SK-N-SH treated with all-trans-retinoic acid at 6 μM for 48 hours (cell line): ENCODE results near the gene LYPD4.
"Not testable (repeated sequence)": the region's sequence is repeated elsewhere in the genome, so short reads cannot be mapped to it uniquely, and the experiment has no call there.

ENCODE experiments used
- ARNTL ChIP-seq: fragments of 450-650 bp; formaldehyde crosslinking; IDR thresholded peaks from 2 replicates; pipeline ENCODE4 v1.5.0; 2020; ENCODE audit warnings: low read depth, mild to moderate bottlenecking, moderate library complexity, borderline replicate concordance
- BACH2 ChIP-seq: fragments of 250-450 bp; sonication (Bioruptor Pico); IDR thresholded peaks from 2 replicates; pipeline ENCODE4 v1.9.0; 2021; ENCODE audit warnings: mild to moderate bottlenecking, borderline replicate concordance
- GLIS3 ChIP-seq: fragments of 250-450 bp; sonication (Bioruptor Pico); IDR thresholded peaks from 2 replicates; pipeline ENCODE4 v1.5.0; 2020; ENCODE audit warnings: mild to moderate bottlenecking, moderate library complexity
- RARB ChIP-seq: fragments of 250-450 bp; sonication (Bioruptor Pico); IDR thresholded peaks from 2 replicates; pipeline ENCODE4 v1.8.0; 2021; ENCODE audit warnings: mild to moderate bottlenecking, moderate library complexity
- TCF4 ChIP-seq: fragments of 250-450 bp; sonication (Bioruptor Pico); IDR thresholded peaks from 2 replicates; pipeline ENCODE4 v1.8.0; 2021; ENCODE audit warnings: mild to moderate bottlenecking, moderate library complexity, borderline replicate concordance
- ZFP3 ChIP-seq: fragments of 250-450 bp; sonication (Bioruptor Pico); IDR thresholded peaks from 2 replicates; pipeline ENCODE4 v1.5.0; 2020; ENCODE audit warnings: mild to moderate bottlenecking, moderate library complexity
- ZNF565 ChIP-seq: fragments of 450-650 bp; formaldehyde crosslinking; conservative IDR thresholded peaks from 2 replicates; pipeline ENCODE4 v1.5.0; 2020; ENCODE audit warnings: low read depth, mild to moderate bottlenecking, moderate library complexity
- ZNF70 ChIP-seq: fragments of 450-650 bp; formaldehyde crosslinking; IDR thresholded peaks from 2 replicates; pipeline ENCODE4 v1.5.0; 2020; ENCODE audit warnings: mild to moderate bottlenecking, moderate library complexity
- TF ChIP-seq, protein P1 (sequence below): fragments of 250-450 bp; sonication (Bioruptor Pico); IDR thresholded peaks from 2 replicates; pipeline ENCODE4 v1.5.1; 2020; ENCODE audit warnings: low read depth, mild to moderate bottlenecking, moderate library complexity
- TF ChIP-seq, protein P2 (sequence below): fragments of 250-450 bp; sonication (Bioruptor Pico); IDR thresholded peaks from 2 replicates; pipeline ENCODE4 v1.5.1; 2021; ENCODE audit warnings: mild to moderate bottlenecking, moderate library complexity

DNA sequence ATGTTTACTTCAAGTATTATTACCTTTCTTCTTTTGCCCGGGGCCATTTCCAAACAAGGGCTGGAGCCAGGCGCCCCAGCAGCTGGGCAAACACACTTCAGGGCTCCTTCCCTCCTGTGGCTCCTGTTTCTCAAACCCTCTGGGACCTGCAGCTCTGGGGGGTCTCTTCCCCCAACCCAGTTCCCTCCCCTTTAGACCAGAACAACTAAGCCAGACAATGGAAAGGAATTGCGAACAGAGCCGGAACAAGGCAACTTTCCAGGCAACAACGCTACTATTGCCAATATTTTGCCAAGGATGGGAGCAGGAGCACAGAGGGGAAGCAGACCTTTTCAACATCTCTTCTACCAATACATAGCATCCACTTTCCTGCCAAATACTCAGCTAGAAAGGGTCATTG lies 55.4 kb downstream of the LYPD4 start:
- TF ChIP-seq ARNTL (CRISPR knock-in tag); ZNF565 (CRISPR knock-in tag); GLIS3 (CRISPR knock-in tag); BACH2; ZFP3 (CRISPR knock-in tag); ZNF70 (CRISPR knock-in tag); TCF4 (CRISPR knock-in tag); RARB (CRISPR knock-in tag): not testable (repeated sequence)
- TF ChIP-seq, protein P1, sequence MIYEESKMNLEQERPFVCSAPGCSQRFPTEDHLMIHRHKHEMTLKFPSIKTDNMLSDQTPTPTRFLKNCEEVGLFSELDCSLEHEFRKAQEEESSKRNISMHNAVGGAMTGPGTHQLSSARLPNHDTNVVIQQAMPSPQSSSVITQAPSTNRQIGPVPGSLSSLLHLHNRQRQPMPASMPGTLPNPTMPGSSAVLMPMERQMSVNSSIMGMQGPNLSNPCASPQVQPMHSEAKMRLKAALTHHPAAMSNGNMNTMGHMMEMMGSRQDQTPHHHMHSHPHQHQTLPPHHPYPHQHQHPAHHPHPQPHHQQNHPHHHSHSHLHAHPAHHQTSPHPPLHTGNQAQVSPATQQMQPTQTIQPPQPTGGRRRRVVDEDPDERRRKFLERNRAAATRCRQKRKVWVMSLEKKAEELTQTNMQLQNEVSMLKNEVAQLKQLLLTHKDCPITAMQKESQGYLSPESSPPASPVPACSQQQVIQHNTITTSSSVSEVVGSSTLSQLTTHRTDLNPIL (CRISPR knock-in tag): not testable (repeated sequence)
- TF ChIP-seq, protein P2, sequence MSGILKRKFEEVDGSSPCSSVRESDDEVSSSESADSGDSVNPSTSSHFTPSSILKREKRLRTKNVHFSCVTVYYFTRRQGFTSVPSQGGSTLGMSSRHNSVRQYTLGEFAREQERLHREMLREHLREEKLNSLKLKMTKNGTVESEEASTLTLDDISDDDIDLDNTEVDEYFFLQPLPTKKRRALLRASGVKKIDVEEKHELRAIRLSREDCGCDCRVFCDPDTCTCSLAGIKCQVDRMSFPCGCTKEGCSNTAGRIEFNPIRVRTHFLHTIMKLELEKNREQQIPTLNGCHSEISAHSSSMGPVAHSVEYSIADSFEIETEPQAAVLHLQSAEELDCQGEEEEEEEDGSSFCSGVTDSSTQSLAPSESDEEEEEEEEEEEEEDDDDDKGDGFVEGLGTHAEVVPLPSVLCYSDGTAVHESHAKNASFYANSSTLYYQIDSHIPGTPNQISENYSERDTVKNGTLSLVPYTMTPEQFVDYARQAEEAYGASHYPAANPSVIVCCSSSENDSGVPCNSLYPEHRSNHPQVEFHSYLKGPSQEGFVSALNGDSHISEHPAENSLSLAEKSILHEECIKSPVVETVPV (CRISPR knock-in tag): not testable (repeated sequence)
